AG04450 (cell line): ENCODE data around the gene HIVEP3. TPM values are rescaled to one million over a fixed set of nuclear protein-coding genes. Genes with fewer than 3 reads are reported as not detected.
A peak's percentile ranks its signal among the peaks of the same experiment; 100 is the strongest.

Experiments
- CTCF ChIA-PET: fragments of 300-600, 350-600 bp; formaldehyde crosslinking; extraction: SDS; loops from one replicate; lab custom pipeline; 2022; ENCODE audit warnings: antibody characterized with exemption, inconsistent platforms; lab: Charles Lee
- POLR2A ChIA-PET: fragments of 350-600 bp; formaldehyde crosslinking; extraction: SDS; loops from one replicate; lab custom pipeline; 2021; ENCODE audit warnings: antibody characterized with exemption, inconsistent platforms; lab: Yijun Ruan, JAX
- DNase-seq: peaks from one replicate; pipeline ENCODE4 v3.0.0-alpha.2; 2011; ENCODE audit warnings: low read depth, low spot score
- H3K27ac ChIP-seq: one replicate; pipeline ENCODE4 v1.5.1; 2012; ENCODE audit warnings: low read depth, low read length, control low read depth
- H3K27me3 ChIP-seq: one replicate; pipeline ENCODE4 v1.6.0; 2012; ENCODE audit warnings: low read length; ENCODE audit not compliant: control insufficient read depth, insufficient read depth
- H3K4me3 ChIP-seq: 2 replicates; pipeline ENCODE4 v1.5.1; 2011; ENCODE audit warnings: mild to moderate bottlenecking, low read depth, low read length, control low read depth
- H3K9me3 ChIP-seq: 2 replicates; pipeline ENCODE4 v1.5.1; 2012; ENCODE audit warnings: low read length; ENCODE audit not compliant: control insufficient read depth, insufficient read depth
- polyA plus RNA-seq: library from polyadenylated mRNA; depleted of rRNA; stranded (reverse); fragments of >200 nt; gene quantifications from 2 replicates; pipeline ENCODE4 v1.2.3, GENCODE V29; 2011
- TF ChIP-seq, protein P1 (sequence below): IDR thresholded peaks from 2 replicates; pipeline ENCODE4 v1.5.1; 2011; ENCODE audit warnings: low read depth, low read length, control low read depth, inconsistent platforms

The HIVEP3 gene
- polyA plus RNA-seq, 1 experiment: 4.8 TPM

DNA sequence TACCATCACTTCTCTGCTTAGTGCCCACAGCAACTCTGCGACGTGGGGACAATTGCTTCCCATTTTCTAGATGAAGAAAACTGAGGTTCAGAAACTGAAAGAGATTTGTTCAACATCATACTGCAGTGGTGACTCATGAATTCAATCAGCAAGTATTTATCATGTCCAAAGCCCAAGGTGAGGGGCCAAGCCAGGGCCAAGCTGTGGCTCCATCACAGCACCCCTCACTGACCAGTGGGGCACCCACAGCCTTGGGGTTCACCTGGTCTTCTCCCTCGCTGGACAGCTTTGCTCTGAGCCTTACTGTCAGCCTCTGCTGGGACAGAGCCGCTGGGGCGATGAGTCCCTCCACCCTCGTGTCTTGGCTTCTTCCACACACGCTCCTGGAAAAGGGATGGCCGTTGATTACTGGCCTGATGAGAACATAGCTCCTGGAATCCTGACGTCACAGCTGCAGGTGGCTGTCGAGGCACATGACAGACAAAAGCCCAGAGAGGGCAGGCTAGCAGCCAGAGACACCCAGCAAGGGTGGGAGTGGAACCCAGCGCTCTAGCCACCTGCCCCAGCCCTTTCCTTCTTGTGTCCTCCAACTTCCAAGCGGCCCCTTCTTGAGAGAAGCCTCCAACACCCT is 440.5 kb downstream of the HIVEP3 start:
- H3K27me3 ChIP-seq: no peaks in the 10 kb centered on the region
- no peak for DNase-seq
- no peak overlapping the region for H3K4me3 ChIP-seq
- H3K9me3 ChIP-seq: no peaks in the 10 kb centered on the region
- CTCF ChIA-PET: interaction anchor here (1.1 kb wide), 1 partner anchor 695 kb away, joined by 3 read pairs; no protein-coding TSS in a partner anchor
- POLR2A ChIA-PET: no interaction called here
- H3K27ac ChIP-seq: no peak overlapping the region
- TF ChIP-seq, protein P1, sequence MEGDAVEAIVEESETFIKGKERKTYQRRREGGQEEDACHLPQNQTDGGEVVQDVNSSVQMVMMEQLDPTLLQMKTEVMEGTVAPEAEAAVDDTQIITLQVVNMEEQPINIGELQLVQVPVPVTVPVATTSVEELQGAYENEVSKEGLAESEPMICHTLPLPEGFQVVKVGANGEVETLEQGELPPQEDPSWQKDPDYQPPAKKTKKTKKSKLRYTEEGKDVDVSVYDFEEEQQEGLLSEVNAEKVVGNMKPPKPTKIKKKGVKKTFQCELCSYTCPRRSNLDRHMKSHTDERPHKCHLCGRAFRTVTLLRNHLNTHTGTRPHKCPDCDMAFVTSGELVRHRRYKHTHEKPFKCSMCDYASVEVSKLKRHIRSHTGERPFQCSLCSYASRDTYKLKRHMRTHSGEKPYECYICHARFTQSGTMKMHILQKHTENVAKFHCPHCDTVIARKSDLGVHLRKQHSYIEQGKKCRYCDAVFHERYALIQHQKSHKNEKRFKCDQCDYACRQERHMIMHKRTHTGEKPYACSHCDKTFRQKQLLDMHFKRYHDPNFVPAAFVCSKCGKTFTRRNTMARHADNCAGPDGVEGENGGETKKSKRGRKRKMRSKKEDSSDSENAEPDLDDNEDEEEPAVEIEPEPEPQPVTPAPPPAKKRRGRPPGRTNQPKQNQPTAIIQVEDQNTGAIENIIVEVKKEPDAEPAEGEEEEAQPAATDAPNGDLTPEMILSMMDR: no peak

DNA sequence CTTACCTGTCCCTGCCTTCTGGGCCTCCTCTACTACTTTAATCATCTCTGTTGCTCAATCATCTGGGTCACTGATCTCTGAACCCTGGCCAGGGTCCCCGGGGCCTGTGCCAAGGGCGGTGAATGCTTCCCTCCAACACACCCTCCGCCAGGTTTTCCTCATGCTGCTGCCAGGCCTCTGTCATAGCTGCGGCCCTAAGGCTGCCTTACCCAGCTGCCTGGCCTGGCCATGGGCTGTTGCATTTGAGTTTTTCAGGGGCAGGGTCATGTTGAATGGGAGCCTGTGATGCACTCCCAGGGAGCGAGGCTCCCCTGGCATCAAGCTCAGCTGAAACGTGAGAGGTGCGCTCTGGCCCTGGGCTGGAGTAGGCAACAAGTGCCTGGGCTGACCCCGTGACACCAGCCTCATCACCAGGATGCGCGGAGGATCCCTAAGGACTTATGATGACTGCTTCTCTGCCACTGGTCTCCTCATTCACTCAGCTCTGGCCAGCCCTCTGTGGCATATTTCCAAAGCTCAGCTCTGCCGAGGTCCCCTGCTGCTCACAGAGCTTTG is 441.8 kb downstream of the HIVEP3 start:
- no peak overlapping the region for H3K27ac ChIP-seq
- CTCF ChIA-PET: interaction anchor here (1.3 to 1.5 kb wide), 3 partner anchors 13 to 43 kb away, joined by 3 to 7 read pairs (median 4); no protein-coding TSS in a partner anchor
- no peaks in the 10 kb centered on the region for H3K27me3 ChIP-seq
- no peaks in the 10 kb centered on the region for H3K9me3 ChIP-seq
- TF ChIP-seq, protein P1: no peak
- DNase-seq: no peak
- POLR2A ChIA-PET: no interaction called here
- H3K4me3 ChIP-seq: no peak overlapping the region

DNA sequence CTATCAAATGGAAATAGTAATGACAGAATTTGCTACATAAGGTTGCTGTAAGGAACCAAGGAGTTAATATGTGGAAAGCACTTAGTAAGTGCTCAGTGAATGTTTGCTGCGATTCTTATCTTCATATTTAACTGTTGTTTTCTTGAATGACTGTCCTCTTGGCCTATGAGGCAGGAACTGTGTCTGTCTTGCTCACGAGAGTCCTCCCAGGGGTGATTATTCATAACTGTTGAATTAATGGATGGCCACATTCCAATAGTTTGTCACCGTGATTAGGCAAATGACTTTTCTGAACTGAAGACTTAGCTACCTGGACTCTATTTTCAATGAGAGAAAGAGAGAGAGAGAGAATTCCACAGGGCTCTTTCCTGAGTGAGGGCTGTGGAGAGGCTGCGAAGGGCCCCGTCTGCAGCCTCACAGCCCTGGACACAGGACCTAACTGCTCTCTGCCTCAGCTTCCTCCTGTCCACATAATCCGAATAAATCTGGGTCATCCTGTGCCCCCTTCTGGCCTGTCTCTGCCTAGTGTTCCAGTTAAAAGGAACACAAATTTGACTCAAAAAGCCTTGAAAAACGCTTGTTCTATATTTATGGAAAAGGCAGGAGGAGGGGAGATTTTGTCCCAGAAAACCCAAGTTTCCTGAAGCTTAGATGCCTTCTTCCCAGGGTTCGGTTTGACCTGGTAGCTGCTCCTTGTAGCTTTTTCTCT is 442.7 kb downstream of the HIVEP3 start:
- no peak for DNase-seq
- POLR2A ChIA-PET: no interaction called here
- CTCF ChIA-PET: interaction anchor here (1.3 to 1.5 kb wide), 3 partner anchors 12 to 42 kb away, joined by 3 to 7 read pairs (median 4); no protein-coding TSS in a partner anchor
- Histone ChIP-seq H3K4me3 (no peak overlapping the region), H3K9me3 (no peaks in the 10 kb centered on the region), H3K27ac (no peak overlapping the region), H3K27me3 (no peaks in the 10 kb centered on the region)
- TF ChIP-seq, protein P1: peak; percentile 14; the same call in 1 of the 2 replicates

DNA sequence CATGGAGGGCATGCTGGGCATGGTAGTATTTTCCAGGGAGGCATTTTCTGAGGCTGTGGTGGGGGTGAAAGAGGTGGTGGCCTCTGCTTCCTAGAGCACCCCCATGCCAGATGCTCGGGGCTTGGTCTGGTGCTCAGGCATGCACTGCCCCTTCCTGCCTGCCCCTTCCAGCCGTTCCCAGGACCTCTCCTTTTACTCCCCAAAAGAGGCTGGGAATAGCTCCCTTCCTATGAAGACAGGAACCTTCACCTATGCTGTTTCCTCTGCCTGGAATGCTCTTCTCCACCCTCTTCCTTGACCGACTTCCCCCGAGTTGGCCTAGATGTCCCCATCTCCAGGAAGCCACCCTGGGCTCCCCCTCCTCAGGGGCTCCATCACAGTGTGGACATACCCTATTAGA is 443.4 kb downstream of the HIVEP3 start:
- Histone ChIP-seq H3K27ac (no peak overlapping the region), H3K4me3 (no peak overlapping the region), H3K9me3 (no peaks in the 10 kb centered on the region), H3K27me3 (peaks cover 2% of the 10 kb centered on the region)
- ChIA-PET CTCF (interaction anchor here (0.8 to 1.4 kb wide), 3 partner anchors 10 to 42 kb away, joined by 3 to 7 read pairs (median 4); no protein-coding TSS in a partner anchor), POLR2A (no interaction called here)
- DNase-seq: no peak
- TF ChIP-seq, protein P1: no peak
